Measurements from ENCODE around the gene SHROOM3.

- no peak for TF ChIP-seq CSRNP3 (CRISPR knock-in tag; IDR thresholded peaks at IDR 0.05)
- no peak for TF ChIP-seq CSDC2 (CRISPR knock-in tag; IDR thresholded peaks at IDR 0.05)
- TF ChIP-seq, protein P1, sequence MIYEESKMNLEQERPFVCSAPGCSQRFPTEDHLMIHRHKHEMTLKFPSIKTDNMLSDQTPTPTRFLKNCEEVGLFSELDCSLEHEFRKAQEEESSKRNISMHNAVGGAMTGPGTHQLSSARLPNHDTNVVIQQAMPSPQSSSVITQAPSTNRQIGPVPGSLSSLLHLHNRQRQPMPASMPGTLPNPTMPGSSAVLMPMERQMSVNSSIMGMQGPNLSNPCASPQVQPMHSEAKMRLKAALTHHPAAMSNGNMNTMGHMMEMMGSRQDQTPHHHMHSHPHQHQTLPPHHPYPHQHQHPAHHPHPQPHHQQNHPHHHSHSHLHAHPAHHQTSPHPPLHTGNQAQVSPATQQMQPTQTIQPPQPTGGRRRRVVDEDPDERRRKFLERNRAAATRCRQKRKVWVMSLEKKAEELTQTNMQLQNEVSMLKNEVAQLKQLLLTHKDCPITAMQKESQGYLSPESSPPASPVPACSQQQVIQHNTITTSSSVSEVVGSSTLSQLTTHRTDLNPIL (CRISPR knock-in tag; IDR thresholded peaks at IDR 0.05; ENCODE audit: low read depth) = no peak
- TF ChIP-seq SNAI2 (CRISPR knock-in tag; IDR thresholded peaks at IDR 0.05) = no peak
- TF ChIP-seq PATZ1 (CRISPR knock-in tag; IDR thresholded peaks at IDR 0.05; ENCODE audit: borderline replicate concordance) = no peak
- no peak for TF ChIP-seq RARB (CRISPR knock-in tag; IDR thresholded peaks at IDR 0.05)
- no peak for TF ChIP-seq PPARA (CRISPR knock-in tag; IDR thresholded peaks at IDR 0.05; ENCODE audit: borderline replicate concordance)
- no peak for TF ChIP-seq TCF4 (CRISPR knock-in tag; IDR thresholded peaks at IDR 0.05; ENCODE audit: borderline replicate concordance)
- TF ChIP-seq GLIS3 (CRISPR knock-in tag; IDR thresholded peaks at IDR 0.05) = no peak
These were observed 219.1 kb downstream of the SHROOM3 start for GRCh38 chr4:76654084-76654483.
